Stomach (tissue), 9 donors: ENCODE results near the gene NR5A2. TPM values are rescaled to one million over a fixed set of nuclear protein-coding genes. Genes with fewer than 3 reads are reported as not detected.

Experiments
- DNase-seq, 2 donors: peaks; one replicate each; pipeline versions ENCODE4 v3.0.0 to v3.0.0-alpha.2; 2013 to 2019
- H3K27ac ChIP-seq, 5 donors: fragments of 200-600 bp in 4 of 5; sonication (generic) in 4 of 5; one replicate each; pipeline ENCODE4 v1.5.1; 2013 to 2019; ENCODE audit warnings: mild to moderate bottlenecking in 1 of 5, moderate library complexity in 1 of 5
- H3K27me3 ChIP-seq, 3 donors: fragments of 200-600 bp; sonication (generic); one replicate each; pipeline ENCODE4 v1.5.1; 2017 to 2019; ENCODE audit warnings: mixed run types in 1 of 3
- H3K36me3 ChIP-seq, 4 donors: fragments of 200-600 bp; sonication (generic); 1 replicate in 3 of 4; 2 replicates in 1 of 4; pipeline ENCODE4 v1.5.1; 2016 to 2019
- H3K4me1 ChIP-seq, 4 donors: fragments of 200-600 bp; sonication (generic); one replicate each; pipeline ENCODE4 v1.5.1; 2016 to 2019
- H3K4me3 ChIP-seq, 4 donors: fragments of 200-600 bp; sonication (generic) in 3 of 4; one replicate each; pipeline ENCODE4 v1.5.1; 2016 to 2019; ENCODE audit warnings: mild to moderate bottlenecking in 1 of 4
- H3K9me3 ChIP-seq, 4 donors: fragments of 200-600 bp; sonication (generic); one replicate each; pipeline ENCODE4 v1.5.1; 2016 to 2019
- EP300 ChIP-seq: sonication (generic); formaldehyde crosslinking; IDR thresholded peaks from one replicate; pipeline ENCODE4 v1.6.1; 2017; ENCODE audit warnings: antibody characterized with exemption
- POLR2A ChIP-seq, 4 donors: fragments of 450-650 bp; IDR thresholded peaks; one replicate each; pipeline ENCODE4 v1.6.1; 2016; ENCODE audit warnings: antibody characterized with exemption in 4 of 4, control low read depth in 2 of 4, mild to moderate bottlenecking in 1 of 4, moderate library complexity in 1 of 4
- POLR2AphosphoS5 ChIP-seq, 3 donors: sonication (generic); formaldehyde crosslinking; IDR thresholded peaks; one replicate each; pipeline ENCODE4 v1.6.1; 2016; ENCODE audit warnings: antibody characterized with exemption in 3 of 3
- WGBS, 5 donors: extraction: QIAGEN DNeasy Blood & Tissue Kit in 3 of 5; methylation state at CpG; one replicate each; pipeline versions ENCODE4 v1.1.5 to v1.1.7; 2013 to 2018; 5-methylcytosine and 5-hydroxymethylcytosine counted together
- intact Hi-C: fragments of 100-400 bp; cut with DNase I; formaldehyde crosslinking; loops from one replicate; pipeline ENCODE4 v1.15.1; 2023; ENCODE audit warnings: low total_unique reads
- polyA plus RNA-seq, 3 donors: library from polyadenylated mRNA; stranded (reverse); fragments of 200-250 nt; gene quantifications; one replicate each; pipeline ENCODE4 v1.2.3, GENCODE V29; 2013
- total RNA-seq, 5 donors: library from RNA; depleted of rRNA; stranded (reverse); fragments of >200 nt; gene quantifications; one replicate each; pipeline versions ENCODE4 v1.1.0 to v1.2.3, GENCODE V29; 2014 to 2016
- TF ChIP-seq, protein P1 (sequence below), 7 experiments: fragments of 450-650 bp in 4 of 7; fragments of 200-600 bp in 3 of 7; sonication (generic) in 3 of 7; IDR thresholded peaks; one replicate each; pipeline ENCODE4 v1.5.1; 2016 to 2019; ENCODE audit warnings: antibody characterized with exemption in 7 of 7, control low read depth in 2 of 7, mild to moderate bottlenecking in 1 of 7
- donor health status: healthy with polysubstance abuse.
- donor health status: Bipolar disorder and iron deficiency.
- donor health status: healthy.

The NR5A2 gene
- total and polyA plus RNA-seq, 8 donors, result 0.33 to 227 (median 0.46) TPM; not detected in 1

GRCh38 chr1:200033511-200034261 is 6.2 kb downstream of the NR5A2 start:
- H3K4me1 ChIP-seq, result peaks cover 25 to 52% (median 38%) of the 10 kb centered on the region in 4 donors
- H3K27me3 ChIP-seq, result peaks cover 27 to 100% (median 51%) of the 10 kb centered on the region in 3 donors
- 29 to 44% (median 35%) methylated on average over 23 of the region's 23 CpGs for WGBS, 5 donors
- H3K36me3 ChIP-seq, result no peaks in the 10 kb centered on the region
- H3K9me3 ChIP-seq, result no peaks in the 10 kb centered on the region
- no peak overlapping the region for H3K4me3 ChIP-seq
- peak in 1 of 2 donors; percentile 73 for DNase-seq
- TF ChIP-seq, protein P1, sequence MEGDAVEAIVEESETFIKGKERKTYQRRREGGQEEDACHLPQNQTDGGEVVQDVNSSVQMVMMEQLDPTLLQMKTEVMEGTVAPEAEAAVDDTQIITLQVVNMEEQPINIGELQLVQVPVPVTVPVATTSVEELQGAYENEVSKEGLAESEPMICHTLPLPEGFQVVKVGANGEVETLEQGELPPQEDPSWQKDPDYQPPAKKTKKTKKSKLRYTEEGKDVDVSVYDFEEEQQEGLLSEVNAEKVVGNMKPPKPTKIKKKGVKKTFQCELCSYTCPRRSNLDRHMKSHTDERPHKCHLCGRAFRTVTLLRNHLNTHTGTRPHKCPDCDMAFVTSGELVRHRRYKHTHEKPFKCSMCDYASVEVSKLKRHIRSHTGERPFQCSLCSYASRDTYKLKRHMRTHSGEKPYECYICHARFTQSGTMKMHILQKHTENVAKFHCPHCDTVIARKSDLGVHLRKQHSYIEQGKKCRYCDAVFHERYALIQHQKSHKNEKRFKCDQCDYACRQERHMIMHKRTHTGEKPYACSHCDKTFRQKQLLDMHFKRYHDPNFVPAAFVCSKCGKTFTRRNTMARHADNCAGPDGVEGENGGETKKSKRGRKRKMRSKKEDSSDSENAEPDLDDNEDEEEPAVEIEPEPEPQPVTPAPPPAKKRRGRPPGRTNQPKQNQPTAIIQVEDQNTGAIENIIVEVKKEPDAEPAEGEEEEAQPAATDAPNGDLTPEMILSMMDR (IDR thresholded peaks at IDR 0.05), result no peak
- TF ChIP-seq EP300 (no peak), POLR2AphosphoS5 (IDR thresholded peaks at IDR 0.05) (peak in 1 of 3 donors; percentile 13), POLR2A (IDR thresholded peaks at IDR 0.05) (no peak)
- intact Hi-C loops, result no loop called here
- H3K27ac ChIP-seq, result no peak overlapping the region

- 31 to 56% (median 50%) methylated on average over 7 of the region's 7 CpGs for WGBS, 5 donors
- Histone ChIP-seq H3K27ac (no peak overlapping the region), H3K4me1 (peaks cover 24 to 52% (median 38%) of the 10 kb centered on the region in 4 donors), H3K27me3 (peaks cover 28 to 100% (median 55%) of the 10 kb centered on the region in 3 donors), H3K4me3 (peak overlapping the region in 2 of 4 donors; percentile 8 to 33), H3K9me3 (no peaks in the 10 kb centered on the region), H3K36me3 (no peaks in the 10 kb centered on the region)
- no peak for DNase-seq
- intact Hi-C loops, result no loop called here
- TF ChIP-seq POLR2A (IDR thresholded peaks at IDR 0.05) (no peak), EP300 (no peak), POLR2AphosphoS5 (IDR thresholded peaks at IDR 0.05) (no peak)
- TF ChIP-seq, protein P1 (IDR thresholded peaks at IDR 0.05), result no peak
Measured at GRCh38 chr1:200034262-200034557, 6.7 kb downstream of the NR5A2 start.

GRCh38 chr1:200034761-200035396 is 7.4 kb downstream of the NR5A2 start:
- intact Hi-C loops, result no loop called here
- 5 to 12% (median 7%) methylated on average over 25 of the region's 25 CpGs for WGBS, 5 donors
- H3K27me3 ChIP-seq, result peaks cover 25 to 100% (median 62%) of the 10 kb centered on the region in 3 donors
- no peak for TF ChIP-seq POLR2A (IDR thresholded peaks at IDR 0.05)
- TF ChIP-seq, protein P1 (IDR thresholded peaks at IDR 0.05), result no peak
- no peak for TF ChIP-seq EP300
- no peak for TF ChIP-seq POLR2AphosphoS5 (IDR thresholded peaks at IDR 0.05)
- H3K27ac ChIP-seq, result no peak overlapping the region
- DNase-seq, result peak in 1 of 2 donors; percentile 51
- no peaks in the 10 kb centered on the region for H3K36me3 ChIP-seq
- no peaks in the 10 kb centered on the region for H3K9me3 ChIP-seq
- peaks cover 21 to 52% (median 38%) of the 10 kb centered on the region in 4 donors for H3K4me1 ChIP-seq
- peak overlapping the region in 3 of 4 donors; percentile 7 to 33 (median 8) for H3K4me3 ChIP-seq

DNA sequence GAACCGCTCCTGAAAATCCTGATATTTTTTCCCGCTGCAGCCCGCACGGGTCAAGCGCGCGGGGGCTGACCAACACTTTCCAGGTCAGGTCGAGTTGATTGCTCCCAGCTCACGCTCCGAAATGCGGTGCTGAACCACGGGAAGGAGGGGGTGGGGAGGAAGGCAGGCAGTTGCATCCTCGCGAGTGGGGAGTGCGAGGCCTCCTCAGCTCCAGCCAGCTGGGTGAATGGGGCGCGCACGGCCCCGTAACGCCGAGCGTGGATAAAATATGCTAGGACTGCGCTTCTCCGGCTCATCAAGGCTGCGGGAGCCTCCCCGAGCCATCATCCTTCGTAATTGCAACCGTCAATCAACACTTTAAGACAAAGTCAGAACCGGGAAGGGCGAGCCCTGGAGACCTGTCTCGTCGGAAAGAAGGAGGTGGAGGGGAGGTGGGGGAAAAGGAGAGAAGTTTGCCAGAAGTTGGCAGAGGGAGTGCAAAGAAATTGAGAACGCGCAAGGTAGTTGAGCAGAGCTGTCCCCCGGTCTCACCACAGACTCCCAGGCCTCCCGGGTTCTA is 8.0 kb downstream of the NR5A2 start:
- Histone ChIP-seq H3K9me3 (no peaks in the 10 kb centered on the region), H3K4me3 (peak overlapping the region in 3 of 4 donors; percentile 8 to 33 (median 8)), H3K36me3 (no peaks in the 10 kb centered on the region), H3K27me3 (peaks cover 31 to 100% (median 68%) of the 10 kb centered on the region in 3 donors), H3K4me1 (peaks cover 21 to 54% (median 41%) of the 10 kb centered on the region in 4 donors), H3K27ac (no peak overlapping the region)
- 6 to 22% (median 7%) methylated on average over 36 of the region's 36 CpGs for WGBS, 5 donors
- no peak for DNase-seq
- intact Hi-C loops, result no loop called here
- TF ChIP-seq, protein P1 (IDR thresholded peaks at IDR 0.05), result no peak
- TF ChIP-seq EP300 (no peak), POLR2A (IDR thresholded peaks at IDR 0.05) (no peak), POLR2AphosphoS5 (IDR thresholded peaks at IDR 0.05) (no peak)
